Measurements from ENCODE around the gene ANKRD33B.
"Not testable (repeated sequence)": the region's sequence is repeated elsewhere in the genome, so short reads cannot be mapped to it uniquely, and the experiment has no call there.

ANKRD33B gene

DNA sequence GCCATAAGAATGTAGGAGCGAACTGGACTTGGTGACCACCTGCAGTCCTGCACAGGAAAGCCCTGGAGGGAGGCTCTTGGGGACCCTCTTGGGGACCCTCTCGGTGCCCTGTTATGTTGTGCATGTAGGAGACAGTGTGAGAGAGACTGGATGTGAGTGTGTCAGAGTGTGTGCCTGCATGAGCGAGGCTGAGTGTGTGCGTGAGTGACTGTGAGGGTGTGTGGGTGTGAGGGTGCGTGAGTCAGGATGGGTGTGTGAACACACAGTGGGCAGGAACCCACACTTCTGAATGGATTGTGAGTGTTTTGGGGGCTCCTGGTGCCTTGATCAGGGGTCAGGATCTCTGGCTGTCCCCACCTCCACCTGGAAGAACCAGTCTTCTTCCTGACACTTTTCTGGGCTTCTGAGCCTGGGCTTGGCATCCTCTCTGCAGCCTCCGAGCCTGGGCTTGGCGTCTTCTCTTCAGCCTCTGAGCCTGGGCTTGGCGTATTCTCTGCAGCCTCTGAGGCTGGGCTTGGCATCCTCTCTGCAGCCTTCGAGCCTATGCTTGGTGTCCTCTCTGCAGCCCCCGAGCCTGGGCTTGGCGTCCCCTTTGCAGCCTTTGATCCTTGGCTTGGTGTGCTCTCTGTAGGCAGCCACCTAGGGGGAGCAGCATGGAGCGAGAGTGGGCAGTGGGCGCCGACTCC, 25.6 kb upstream of the ANKRD33B start:
- DNase-seq = no peak

- DNase-seq = no peak
Observed at GRCh38 chr5:10538789-10539686, 24.8 kb upstream of the ANKRD33B start.

- peak; percentile 50 for DNase-seq
Observed at GRCh38 chr5:10539687-10539998, 24.2 kb upstream of the ANKRD33B start.

GRCh38 chr5:10540036-10540544, 23.8 kb upstream of the ANKRD33B start:
- DNase-seq = no peak

- DNase-seq = no peak
Observed at GRCh38 chr5:10540951-10541646, 22.8 kb upstream of the ANKRD33B start.

DNA sequence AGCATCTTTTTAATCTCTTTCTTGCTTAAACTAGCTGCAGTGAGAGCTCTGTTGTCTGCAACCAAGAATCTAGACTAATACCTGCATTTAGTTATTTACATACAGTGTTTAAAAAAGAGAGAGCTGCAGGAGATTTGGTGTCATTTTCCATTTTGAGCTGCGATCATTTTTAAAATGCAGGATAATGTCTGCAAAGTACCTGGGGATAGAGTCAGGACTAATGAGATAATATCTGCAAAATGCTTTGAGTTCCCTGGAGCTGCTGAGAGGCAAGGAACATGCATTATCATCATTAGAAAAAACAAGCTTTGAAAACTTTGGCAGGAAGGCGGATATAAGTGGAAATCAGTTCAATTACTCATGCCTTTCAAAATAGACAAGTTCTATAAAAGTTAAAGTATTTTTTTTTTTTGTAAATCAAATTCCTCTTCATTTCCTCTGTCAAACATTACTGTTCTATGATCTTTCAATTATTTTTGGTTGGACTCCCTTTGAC, 21.8 kb upstream of the ANKRD33B start:
- no peak for DNase-seq

DNA sequence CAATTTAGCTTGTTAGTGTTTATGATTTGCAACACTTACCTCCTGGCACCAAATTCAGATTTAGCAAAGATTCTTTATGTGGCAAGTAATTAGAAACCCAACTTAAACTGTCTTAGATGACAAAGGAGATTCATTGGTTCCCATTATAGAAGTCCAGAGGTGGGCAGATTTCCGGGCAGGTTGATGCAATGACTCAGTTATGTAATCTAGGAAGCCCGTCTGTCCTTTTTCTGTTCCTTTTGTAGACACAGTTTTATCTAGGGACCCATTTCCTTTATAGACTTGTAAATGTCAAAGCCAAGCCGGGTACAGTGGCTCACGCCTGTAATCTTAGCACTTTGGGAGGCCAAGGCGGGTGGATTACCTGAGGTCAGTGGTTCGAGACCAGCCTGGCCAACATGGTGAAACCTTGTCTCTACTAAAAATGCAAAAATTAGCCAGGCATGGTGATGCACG, 20.3 kb upstream of the ANKRD33B start:
- no peak for DNase-seq

- no peak for DNase-seq
Observed at GRCh38 chr5:10545084-10545483, 18.8 kb upstream of the ANKRD33B start.

- no peak for DNase-seq
Observed at GRCh38 chr5:10546186-10546585, 17.7 kb upstream of the ANKRD33B start.

GRCh38 chr5:10548418-10549122, 15.3 kb upstream of the ANKRD33B start:
- DNase-seq = no peak

DNA sequence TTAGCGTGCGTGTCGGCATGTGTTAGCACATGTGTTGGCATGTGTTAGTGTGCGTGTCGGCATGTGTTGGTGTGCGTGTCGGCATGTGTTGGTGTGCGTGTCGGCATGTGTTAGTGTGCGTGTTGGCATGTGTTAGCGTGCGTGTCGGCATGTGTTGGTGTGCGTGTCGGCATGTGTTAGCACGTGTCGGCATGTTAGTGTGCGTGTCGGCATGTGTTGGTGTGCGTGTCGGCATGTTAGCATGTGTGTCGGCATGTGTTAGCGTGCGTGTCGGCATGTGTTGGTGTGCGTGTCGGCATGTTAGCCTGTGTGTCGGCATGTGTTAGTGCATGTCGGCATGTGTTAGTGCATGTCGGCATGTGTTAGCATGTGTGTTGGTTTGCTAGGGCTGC, 14.8 kb upstream of the ANKRD33B start:
- DNase-seq = not testable (repeated sequence)

DNA sequence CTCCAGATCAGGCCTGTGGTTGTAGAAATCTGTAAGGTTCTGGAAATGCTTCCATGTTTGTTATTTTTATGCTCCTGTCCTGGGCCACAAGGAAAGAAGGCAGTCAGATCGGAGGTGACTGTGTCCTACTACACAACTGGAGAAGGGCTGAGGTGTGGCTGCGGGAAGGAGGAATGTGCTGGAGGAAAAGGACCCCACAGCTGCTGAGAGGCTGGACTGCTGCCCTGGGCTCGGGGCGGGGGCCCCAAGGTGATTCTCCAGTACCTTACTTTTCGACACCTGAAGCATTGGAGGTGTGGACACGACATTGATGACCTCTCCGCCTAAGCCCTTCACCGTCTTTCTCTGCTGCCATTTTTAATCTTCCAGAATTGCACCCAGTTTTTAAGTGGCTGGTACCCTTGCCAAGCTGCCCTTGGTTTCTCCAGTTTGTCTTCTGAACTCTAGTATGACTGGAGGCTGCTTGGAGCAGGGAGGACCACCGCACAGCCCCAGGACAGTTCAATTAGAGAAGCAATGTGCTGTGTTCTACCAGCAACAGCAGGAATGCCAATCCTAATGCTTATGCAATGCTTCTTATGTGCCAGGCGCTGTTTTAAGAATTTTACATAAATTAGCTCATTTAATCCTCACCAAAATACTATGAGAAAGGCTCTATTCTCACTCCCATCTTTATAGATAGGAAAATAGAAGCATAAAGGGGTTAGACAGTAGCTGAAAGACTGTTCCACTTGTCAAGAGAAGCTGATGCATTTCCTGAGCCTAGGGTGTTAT, 13.5 kb upstream of the ANKRD33B start:
- no peak for DNase-seq

- DNase-seq = no peak
Observed at GRCh38 chr5:10551782-10552138, 12.1 kb upstream of the ANKRD33B start.

- peak; percentile 38 for DNase-seq
Observed at GRCh38 chr5:10552183-10553143, 11.4 kb upstream of the ANKRD33B start.

GRCh38 chr5:10553476-10553875, 10.4 kb upstream of the ANKRD33B start:
- no peak for DNase-seq

DNA sequence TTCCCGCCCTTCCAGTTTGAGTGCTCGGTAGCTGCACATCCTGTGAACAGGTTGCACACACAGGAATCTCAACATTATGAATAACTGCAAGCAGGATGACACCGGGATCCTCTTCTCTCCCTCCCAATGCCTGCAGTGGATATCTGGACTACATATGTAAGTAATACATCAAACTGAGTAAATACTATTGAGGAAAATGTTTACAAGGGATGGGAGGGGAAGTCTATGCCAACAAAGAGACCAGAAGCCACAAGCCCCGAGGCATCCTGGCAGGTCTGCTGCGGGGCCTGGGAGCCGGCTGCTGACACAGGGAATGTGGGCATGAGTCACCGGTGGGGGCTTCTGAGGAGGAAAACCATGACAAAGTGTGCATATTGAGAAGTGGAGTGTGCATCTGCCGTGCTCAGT, 8.6 kb upstream of the ANKRD33B start:
- peak; percentile 91 for DNase-seq

- DNase-seq = peak; percentile 68
Observed at GRCh38 chr5:10556289-10556807, 7.5 kb upstream of the ANKRD33B start.

DNA sequence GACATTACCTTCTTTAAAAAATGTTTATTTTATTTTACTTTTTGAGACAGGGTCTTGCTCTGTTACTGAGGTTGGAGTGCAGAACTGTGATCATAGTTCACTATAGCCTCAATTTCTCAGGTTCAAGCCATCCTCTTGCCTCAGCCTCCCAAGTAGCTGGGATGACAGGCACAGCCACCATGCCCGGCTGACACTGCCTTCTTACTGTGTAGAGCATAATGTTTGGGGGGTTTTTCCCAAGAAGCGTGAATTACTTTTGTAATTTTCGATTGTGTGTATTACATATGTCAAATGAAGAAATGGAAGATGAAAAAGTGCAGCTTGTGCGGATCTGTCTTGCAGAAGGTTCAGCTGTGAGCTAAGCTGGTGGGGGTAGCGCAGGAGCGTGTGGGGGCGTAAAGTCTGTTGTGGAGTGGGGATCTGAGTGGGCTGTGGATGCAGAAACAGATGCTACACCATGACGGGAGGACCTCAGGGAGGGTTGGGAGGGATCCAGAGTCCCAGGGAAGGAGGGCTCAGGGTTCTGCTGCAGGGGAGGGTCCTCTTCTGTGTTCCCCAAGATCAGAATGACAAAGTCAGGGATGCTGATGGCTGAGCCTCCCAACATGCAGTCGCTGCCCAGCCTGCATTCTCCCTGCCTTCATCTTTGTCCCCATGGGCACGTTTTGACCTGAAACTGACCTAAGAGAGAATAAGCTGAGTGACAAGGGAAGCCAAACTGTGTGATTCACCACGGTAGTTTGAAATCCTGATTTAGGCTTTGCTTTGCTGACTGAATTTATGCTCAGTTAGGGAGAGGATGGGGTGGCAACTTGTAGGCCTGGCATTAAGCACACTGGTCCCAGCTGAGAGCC, 6.8 kb upstream of the ANKRD33B start:
- peak; percentile 23 for DNase-seq

DNA sequence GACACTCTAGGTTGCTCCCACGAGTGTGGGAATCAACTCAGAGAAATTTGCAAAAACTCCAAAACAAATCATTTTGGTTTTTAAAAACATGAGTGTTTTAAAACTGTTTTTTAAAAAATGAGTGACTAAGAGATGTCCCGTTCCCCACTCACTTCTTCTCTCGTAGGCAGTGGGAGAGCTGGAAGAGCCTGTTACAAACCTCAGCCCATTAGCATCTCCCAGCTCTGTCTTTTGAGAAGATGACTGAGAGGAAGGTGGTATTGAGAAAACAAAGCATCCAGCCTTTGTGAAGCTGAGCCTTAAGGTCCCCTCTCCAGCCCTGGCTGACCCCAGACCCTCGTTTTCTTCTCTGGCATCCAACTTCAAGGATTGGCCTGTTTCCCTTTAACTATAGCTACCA, 4.7 kb upstream of the ANKRD33B start:
- no peak for DNase-seq
